Measurements from ENCODE around the gene SH2D2A.

DNA sequence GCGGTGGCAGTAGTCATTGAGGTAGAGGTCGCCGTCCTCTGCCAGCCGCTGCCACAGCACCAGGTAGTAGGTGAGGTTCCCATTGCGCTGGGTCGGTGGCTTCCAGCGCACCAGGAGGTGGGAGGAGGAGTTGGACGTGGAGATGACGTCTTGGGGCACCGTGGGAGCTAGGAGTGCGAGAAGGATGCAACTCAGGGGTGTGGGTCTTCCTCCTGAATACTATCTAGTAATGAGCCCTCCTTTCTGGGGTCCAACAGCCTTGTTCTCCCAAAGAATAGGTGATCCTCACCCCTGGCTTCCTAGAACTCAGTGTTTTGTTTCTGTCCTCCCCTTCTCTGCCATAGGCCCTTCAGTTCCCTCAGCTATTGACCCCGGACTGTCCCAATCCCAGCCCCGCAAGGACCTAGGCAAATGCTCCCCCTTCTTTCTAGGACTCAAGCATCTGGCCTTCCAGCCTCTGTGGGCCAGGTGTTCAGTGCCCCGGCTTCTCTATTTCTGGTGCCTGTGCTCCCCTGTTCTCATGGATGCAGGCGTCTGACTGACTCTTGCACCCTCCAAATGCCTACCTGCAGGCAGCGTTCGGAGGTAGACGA lies 29.4 kb upstream of the SH2D2A start:
- TF ChIP-seq CTCF (conservative IDR thresholded peaks at IDR 0.05) (no peak), ZFX (IDR thresholded peaks at IDR 0.05) (no peak)
